Stimulated activated CD8-positive, alpha-beta memory T cell treated with anti-CD3 and anti-CD28 coated beads, Interleukin-4, amount 100 ng/mL, for 4 hours (primary cell): ENCODE measurements around the gene SMOC2.
"Not testable (repeated sequence)": the region's sequence is repeated elsewhere in the genome, so short reads cannot be mapped to it uniquely, and the experiment has no call there.

Experiments
- DNase-seq, 2 donors: peaks; one replicate each; pipeline ENCODE4 v3.0.0-alpha.2; 2020; ENCODE audit warnings: low read depth in 2 of 2, low spot score in 1 of 2

The SMOC2 gene

GRCh38 chr6:168676552-168677322 lies 235.8 kb downstream of the SMOC2 start:
- DNase-seq: no peak

- DNase-seq: not testable (repeated sequence)
Observed at GRCh38 chr6:168677323-168677781, 236.4 kb downstream of the SMOC2 start.

GRCh38 chr6:168678077-168678476 lies 237.1 kb downstream of the SMOC2 start:
- no peak for DNase-seq

GRCh38 chr6:168678588-168678987 lies 237.6 kb downstream of the SMOC2 start:
- DNase-seq: no peak

GRCh38 chr6:168681748-168682147 lies 240.8 kb downstream of the SMOC2 start:
- no peak for DNase-seq

- no peak for DNase-seq
Observed at GRCh38 chr6:168683621-168684020, 242.6 kb downstream of the SMOC2 start.

GRCh38 chr6:168684471-168684870 lies 243.5 kb downstream of the SMOC2 start:
- DNase-seq: no peak

- DNase-seq: no peak
Observed at GRCh38 chr6:168684906-168685305, 243.9 kb downstream of the SMOC2 start.

GRCh38 chr6:168686029-168686738 lies 245.2 kb downstream of the SMOC2 start:
- no peak for DNase-seq

- DNase-seq: no peak
Observed at GRCh38 chr6:168686831-168687730, 246.1 kb downstream of the SMOC2 start.

- DNase-seq: no peak
Observed at GRCh38 chr6:168690271-168690670, 249.3 kb downstream of the SMOC2 start.

GRCh38 chr6:168691774-168692173 lies 250.8 kb downstream of the SMOC2 start:
- DNase-seq: no peak

GRCh38 chr6:168692193-168692914 lies 251.4 kb downstream of the SMOC2 start:
- no peak for DNase-seq

GRCh38 chr6:168692915-168693257 lies 251.9 kb downstream of the SMOC2 start:
- DNase-seq: not testable (repeated sequence)

- not testable (repeated sequence) for DNase-seq
Observed at GRCh38 chr6:168694797-168695196, 253.8 kb downstream of the SMOC2 start.

GRCh38 chr6:168695701-168696100 lies 254.7 kb downstream of the SMOC2 start:
- DNase-seq: no peak

- no peak for DNase-seq
Observed at GRCh38 chr6:168698923-168699322, 257.9 kb downstream of the SMOC2 start.

GRCh38 chr6:168699631-168700295 lies 258.8 kb downstream of the SMOC2 start:
- DNase-seq: no peak

GRCh38 chr6:168700880-168701279 lies 259.9 kb downstream of the SMOC2 start:
- DNase-seq: no peak

- DNase-seq: no peak
Observed at GRCh38 chr6:168703990-168704389, 263.0 kb downstream of the SMOC2 start.
